Measurements from ENCODE around the gene WSCD2. TPM values are rescaled to one million over a fixed set of nuclear protein-coding genes. Genes with fewer than 3 reads are reported as not detected.

Gene WSCD2
- total RNA-seq, 1 donor from 2014 or later, result not detected

DNA sequence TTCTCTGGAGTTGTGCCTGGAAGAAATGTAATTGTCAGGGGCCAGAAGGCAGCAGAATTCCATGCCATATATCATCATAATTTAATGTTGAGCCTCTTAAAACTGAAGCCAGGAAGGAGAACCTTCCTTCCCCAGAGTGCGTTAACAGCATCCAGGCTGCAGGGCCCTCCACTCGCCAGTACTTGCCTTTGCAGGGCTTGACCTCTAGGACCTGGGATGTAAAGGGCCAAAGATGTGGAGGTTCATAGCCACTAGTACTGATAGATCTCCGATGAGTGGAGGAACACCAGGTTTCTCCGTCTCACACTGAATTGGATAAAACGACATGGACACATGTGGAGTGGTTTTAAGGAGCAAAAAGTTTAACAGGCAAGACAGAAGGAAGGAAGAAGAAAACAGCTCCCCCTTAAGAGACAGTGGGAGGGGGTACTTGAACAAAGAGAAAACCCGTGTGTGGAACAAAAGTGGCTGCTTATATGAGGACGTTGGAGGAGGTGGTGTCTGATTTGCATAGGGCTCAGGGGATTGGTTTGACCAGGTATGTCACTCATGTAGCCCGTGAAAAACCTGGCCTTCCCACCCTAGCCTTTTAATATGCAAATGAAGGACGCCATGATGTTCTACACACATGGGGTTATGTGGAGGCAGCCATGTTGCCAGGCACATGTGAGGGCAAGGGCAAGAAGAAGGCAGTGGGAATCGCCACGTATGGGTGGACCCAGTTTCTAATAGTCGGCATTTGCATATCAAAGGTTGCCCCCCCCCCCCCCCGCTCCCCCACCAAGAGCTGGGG lies 38.8 kb upstream of the WSCD2 start:
- TF ChIP-seq, protein P1, sequence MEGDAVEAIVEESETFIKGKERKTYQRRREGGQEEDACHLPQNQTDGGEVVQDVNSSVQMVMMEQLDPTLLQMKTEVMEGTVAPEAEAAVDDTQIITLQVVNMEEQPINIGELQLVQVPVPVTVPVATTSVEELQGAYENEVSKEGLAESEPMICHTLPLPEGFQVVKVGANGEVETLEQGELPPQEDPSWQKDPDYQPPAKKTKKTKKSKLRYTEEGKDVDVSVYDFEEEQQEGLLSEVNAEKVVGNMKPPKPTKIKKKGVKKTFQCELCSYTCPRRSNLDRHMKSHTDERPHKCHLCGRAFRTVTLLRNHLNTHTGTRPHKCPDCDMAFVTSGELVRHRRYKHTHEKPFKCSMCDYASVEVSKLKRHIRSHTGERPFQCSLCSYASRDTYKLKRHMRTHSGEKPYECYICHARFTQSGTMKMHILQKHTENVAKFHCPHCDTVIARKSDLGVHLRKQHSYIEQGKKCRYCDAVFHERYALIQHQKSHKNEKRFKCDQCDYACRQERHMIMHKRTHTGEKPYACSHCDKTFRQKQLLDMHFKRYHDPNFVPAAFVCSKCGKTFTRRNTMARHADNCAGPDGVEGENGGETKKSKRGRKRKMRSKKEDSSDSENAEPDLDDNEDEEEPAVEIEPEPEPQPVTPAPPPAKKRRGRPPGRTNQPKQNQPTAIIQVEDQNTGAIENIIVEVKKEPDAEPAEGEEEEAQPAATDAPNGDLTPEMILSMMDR (IDR thresholded peaks at IDR 0.05; ENCODE audit: insufficient read depth, low read length, severe bottlenecking), result no peak
- no peak for FAIRE-seq

GRCh38 chr12:108090932-108091678 lies 38.0 kb upstream of the WSCD2 start:
- TF ChIP-seq, protein P1 (IDR thresholded peaks at IDR 0.05; ENCODE audit: insufficient read depth, low read length, severe bottlenecking), result no peak
- H3K4me3 ChIP-seq (ENCODE audit: low read depth, low read length), result no peak overlapping the region
- FAIRE-seq (no peak), DNase-seq (ENCODE audit: low read depth) (no peak)
- H3K36me3 ChIP-seq (ENCODE audit: control insufficient read depth, insufficient read depth, low read length), result no peaks in the 10 kb centered on the region
- no peaks in the 10 kb centered on the region for H3K27me3 ChIP-seq (ENCODE audit: control insufficient read depth, insufficient read depth, low read length)

More for the DNA sequence above, 38.8 kb upstream of the WSCD2 start:
- Histone ChIP-seq H3K36me3 (ENCODE audit: control insufficient read depth, insufficient read depth, low read length) (no peaks in the 10 kb centered on the region), H3K4me3 (ENCODE audit: low read depth, low read length) (no peak overlapping the region), H3K27me3 (ENCODE audit: control insufficient read depth, insufficient read depth, low read length) (no peaks in the 10 kb centered on the region)
- no peak for DNase-seq (ENCODE audit: low read depth)

DNA sequence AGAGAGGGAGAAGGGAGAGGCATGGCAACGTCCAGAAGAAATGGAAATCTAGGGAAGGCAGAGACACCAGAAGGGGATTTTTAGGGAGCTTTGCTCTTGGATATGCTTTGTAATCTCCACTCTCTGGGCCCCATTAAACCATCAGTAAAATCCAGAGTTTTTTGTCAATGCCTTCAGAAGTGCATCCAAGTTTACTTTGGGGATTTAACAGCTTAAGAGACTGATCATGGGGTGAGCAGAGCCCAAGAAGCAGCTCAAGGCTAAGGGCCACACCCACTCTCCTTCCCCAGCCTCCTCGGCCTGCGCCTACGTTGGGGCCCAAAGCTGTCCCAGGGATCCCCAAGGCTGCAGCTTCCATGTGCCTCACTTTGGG lies 37.4 kb upstream of the WSCD2 start:
- FAIRE-seq, result no peak
- TF ChIP-seq, protein P1 (IDR thresholded peaks at IDR 0.05; ENCODE audit: insufficient read depth, low read length, severe bottlenecking), result no peak
- Histone ChIP-seq H3K27me3 (ENCODE audit: control insufficient read depth, insufficient read depth, low read length) (no peaks in the 10 kb centered on the region), H3K4me3 (ENCODE audit: low read depth, low read length) (no peak overlapping the region), H3K36me3 (ENCODE audit: control insufficient read depth, insufficient read depth, low read length) (no peaks in the 10 kb centered on the region)
- DNase-seq (ENCODE audit: low read depth), result no peak

DNA sequence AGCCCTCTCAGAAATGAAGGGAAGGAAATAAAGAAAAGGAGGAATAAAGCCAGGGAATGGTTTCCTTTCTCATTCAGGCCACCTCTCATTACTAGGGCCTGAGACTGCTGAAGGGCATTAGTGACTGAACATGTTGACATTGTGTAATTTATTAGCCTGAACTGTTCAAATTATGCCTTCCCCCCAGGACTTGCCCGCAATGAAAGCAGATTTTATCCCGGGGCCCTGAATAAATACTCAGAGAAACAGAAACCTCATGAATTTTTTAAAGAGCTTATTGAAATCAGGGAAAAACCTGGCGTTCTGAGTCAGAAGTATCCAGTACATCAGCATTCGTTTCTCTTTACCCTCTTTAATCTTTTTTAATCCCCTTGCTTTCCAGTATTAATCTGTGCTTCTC lies 35.9 kb upstream of the WSCD2 start:
- DNase-seq (ENCODE audit: low read depth) (no peak), FAIRE-seq (no peak)
- Histone ChIP-seq H3K27me3 (ENCODE audit: control insufficient read depth, insufficient read depth, low read length) (no peaks in the 10 kb centered on the region), H3K4me3 (ENCODE audit: low read depth, low read length) (no peak overlapping the region), H3K36me3 (ENCODE audit: control insufficient read depth, insufficient read depth, low read length) (no peaks in the 10 kb centered on the region)
- TF ChIP-seq, protein P1 (IDR thresholded peaks at IDR 0.05; ENCODE audit: insufficient read depth, low read length, severe bottlenecking), result no peak

DNA sequence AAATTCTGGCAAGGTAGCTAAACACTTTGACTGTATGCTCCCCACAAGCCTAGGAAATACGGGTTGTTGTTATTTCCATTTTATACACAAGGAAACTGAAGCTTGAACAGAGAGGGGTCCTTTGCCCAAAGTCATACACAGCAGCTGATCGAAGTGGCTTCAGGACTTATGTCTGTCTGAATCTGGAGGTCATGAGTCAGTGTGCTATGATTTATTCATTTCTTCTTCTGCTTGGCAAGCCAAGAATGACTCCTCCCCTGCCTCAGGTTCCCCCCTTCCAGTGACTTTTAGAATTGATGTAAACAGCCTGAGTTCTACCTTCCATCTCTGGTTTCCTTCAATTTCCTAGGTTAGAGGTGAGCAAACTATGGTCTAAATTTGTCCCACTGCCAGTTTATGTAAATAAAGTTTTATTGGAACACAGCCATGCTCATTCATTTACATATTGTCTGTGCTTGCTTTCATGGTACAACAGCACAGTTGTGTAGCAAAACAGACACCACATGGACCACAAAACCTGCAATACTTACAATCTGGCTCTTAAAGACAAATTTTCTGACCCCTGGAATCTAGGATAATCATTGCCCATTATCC lies 34.9 kb upstream of the WSCD2 start:
- FAIRE-seq (no peak), DNase-seq (ENCODE audit: low read depth) (no peak)
- TF ChIP-seq, protein P1 (IDR thresholded peaks at IDR 0.05; ENCODE audit: insufficient read depth, low read length, severe bottlenecking), result no peak
- Histone ChIP-seq H3K36me3 (ENCODE audit: control insufficient read depth, insufficient read depth, low read length) (no peaks in the 10 kb centered on the region), H3K4me3 (ENCODE audit: low read depth, low read length) (no peak overlapping the region), H3K27me3 (ENCODE audit: control insufficient read depth, insufficient read depth, low read length) (no peaks in the 10 kb centered on the region)

All from bronchial epithelial cell (primary cell).